RWPE2 (cell line): ENCODE results near the gene FAM131A.

Experiments
- ATAC-seq: fragments of 200-7000 bp; cut with Tn5 transposase; 3 replicates; pipeline ENCODE4 v1.9.1; 2021; ENCODE audit warnings: low read depth
- DNase-seq: peaks from one replicate; pipeline ENCODE4 v3.0.0-alpha.2; 2020; ENCODE audit warnings: low spot score
- H3K27ac ChIP-seq: fragments of 450-650 bp; 2 replicates; pipeline ENCODE4 v1.5.1; 2017; ENCODE audit warnings: mild to moderate bottlenecking; ENCODE audit not compliant: poor library complexity, severe bottlenecking
- H3K27me3 ChIP-seq: fragments of 250-450 bp; sonication (Bioruptor Pico); 2 replicates; pipeline ENCODE4 v1.5.1; 2021; ENCODE audit warnings: mild to moderate bottlenecking, moderate library complexity; ENCODE audit not compliant: insufficient read depth, poor library complexity, severe bottlenecking
- H3K36me3 ChIP-seq: fragments of 250-450 bp; sonication (Bioruptor Pico); 2 replicates; pipeline ENCODE4 v1.5.1; 2020; ENCODE audit warnings: low read depth, mild to moderate bottlenecking, moderate library complexity
- H3K4me1 ChIP-seq: fragments of 250-450 bp; sonication (Bioruptor Pico); 2 replicates; pipeline ENCODE4 v1.5.1; 2021; ENCODE audit warnings: mild to moderate bottlenecking, moderate library complexity; ENCODE audit not compliant: insufficient read depth, poor library complexity, severe bottlenecking
- H3K4me3 ChIP-seq: fragments of 250-450 bp; sonication (Bioruptor Pico); 2 replicates; pipeline ENCODE4 v1.5.1; 2021; ENCODE audit warnings: mild to moderate bottlenecking, moderate library complexity; ENCODE audit not compliant: severe bottlenecking
- H3K9me3 ChIP-seq: fragments of 250-450 bp; sonication (Bioruptor Pico); 2 replicates; pipeline ENCODE4 v1.5.1; 2021; ENCODE audit warnings: mild to moderate bottlenecking, moderate library complexity; ENCODE audit not compliant: severe bottlenecking
- TF ChIP-seq, protein P1 (sequence below): fragments of 450-650 bp; IDR thresholded peaks from one replicate; pipeline ENCODE4 v1.5.1; 2017; ENCODE audit warnings: mild to moderate bottlenecking, moderate library complexity; ENCODE audit not compliant: poor library complexity, severe bottlenecking

The FAM131A gene

GRCh38 chr3:184337399-184337714, at the start of gene FAM131A:
Gene FAM131A (plus strand): TSS chr3:184337600. CDS start chr3:184337631, 31 bp downstream.
- Histone ChIP-seq H3K27ac (peak within 1 kb of the TSS; percentile 98), H3K4me1 (peaks cover 36% of the 10 kb centered on the region), H3K9me3 (no peaks in the 10 kb centered on the region), H3K27me3 (no peaks in the 10 kb centered on the region), H3K4me3 (peak within 1 kb of the TSS; percentile 56), H3K36me3 (peaks cover 43% of the 10 kb centered on the region)
- TF ChIP-seq, protein P1, sequence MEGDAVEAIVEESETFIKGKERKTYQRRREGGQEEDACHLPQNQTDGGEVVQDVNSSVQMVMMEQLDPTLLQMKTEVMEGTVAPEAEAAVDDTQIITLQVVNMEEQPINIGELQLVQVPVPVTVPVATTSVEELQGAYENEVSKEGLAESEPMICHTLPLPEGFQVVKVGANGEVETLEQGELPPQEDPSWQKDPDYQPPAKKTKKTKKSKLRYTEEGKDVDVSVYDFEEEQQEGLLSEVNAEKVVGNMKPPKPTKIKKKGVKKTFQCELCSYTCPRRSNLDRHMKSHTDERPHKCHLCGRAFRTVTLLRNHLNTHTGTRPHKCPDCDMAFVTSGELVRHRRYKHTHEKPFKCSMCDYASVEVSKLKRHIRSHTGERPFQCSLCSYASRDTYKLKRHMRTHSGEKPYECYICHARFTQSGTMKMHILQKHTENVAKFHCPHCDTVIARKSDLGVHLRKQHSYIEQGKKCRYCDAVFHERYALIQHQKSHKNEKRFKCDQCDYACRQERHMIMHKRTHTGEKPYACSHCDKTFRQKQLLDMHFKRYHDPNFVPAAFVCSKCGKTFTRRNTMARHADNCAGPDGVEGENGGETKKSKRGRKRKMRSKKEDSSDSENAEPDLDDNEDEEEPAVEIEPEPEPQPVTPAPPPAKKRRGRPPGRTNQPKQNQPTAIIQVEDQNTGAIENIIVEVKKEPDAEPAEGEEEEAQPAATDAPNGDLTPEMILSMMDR = no peak
- no peak for DNase-seq
- no peak for ATAC-seq

GRCh38 chr3:184289426-184289938, 47.9 kb upstream of the FAM131A start:
- Histone ChIP-seq H3K36me3 (no peaks in the 10 kb centered on the region), H3K4me3 (no peak overlapping the region), H3K9me3 (no peaks in the 10 kb centered on the region), H3K27me3 (no peaks in the 10 kb centered on the region), H3K27ac (no peak overlapping the region), H3K4me1 (no peaks in the 10 kb centered on the region)
- DNase-seq (no peak), ATAC-seq (peak; percentile 73)
- TF ChIP-seq, protein P1 = peak; percentile 83

- no peak overlapping the region for H3K4me3 ChIP-seq
- no peak overlapping the region for H3K27ac ChIP-seq
- no peaks in the 10 kb centered on the region for H3K36me3 ChIP-seq
- TF ChIP-seq, protein P1 = no peak
- H3K4me1 ChIP-seq = no peaks in the 10 kb centered on the region
- H3K27me3 ChIP-seq = no peaks in the 10 kb centered on the region
- no peak for ATAC-seq
- DNase-seq = no peak
- no peaks in the 10 kb centered on the region for H3K9me3 ChIP-seq
Observed at GRCh38 chr3:184290331-184290730, 47.1 kb upstream of the FAM131A start.

DNA sequence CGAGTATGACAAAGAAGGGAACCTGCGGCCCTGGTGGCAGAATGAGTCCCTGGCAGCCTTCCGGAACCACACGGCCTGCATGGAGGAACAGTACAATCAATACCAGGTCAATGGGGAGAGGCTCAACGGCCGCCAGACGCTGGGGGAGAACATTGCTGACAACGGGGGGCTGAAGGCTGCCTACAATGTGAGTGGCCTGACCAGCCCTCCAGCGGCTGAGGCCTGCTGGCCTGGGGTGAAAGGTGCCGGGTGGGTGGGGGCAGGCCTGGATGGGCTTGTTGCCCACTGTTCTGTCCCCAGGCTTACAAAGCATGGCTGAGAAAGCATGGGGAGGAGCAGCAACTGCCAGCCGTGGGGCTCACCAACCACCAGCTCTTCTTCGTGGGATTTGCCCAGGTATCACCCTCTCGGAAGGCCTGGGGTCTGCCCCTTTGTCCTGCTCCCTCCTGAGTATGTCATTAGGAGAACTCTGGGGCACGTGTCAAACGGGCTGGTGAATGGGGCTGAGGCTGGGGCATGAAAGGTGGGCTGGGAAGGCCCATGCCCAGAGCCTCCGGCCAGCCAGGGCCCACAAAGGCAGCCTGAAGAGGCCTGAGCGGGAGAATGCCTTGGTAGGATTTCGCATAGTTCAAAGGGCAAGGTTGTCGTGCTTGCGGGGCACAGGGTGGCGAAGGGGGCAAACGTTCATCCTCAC, 46.2 kb upstream of the FAM131A start:
- Histone ChIP-seq H3K36me3 (no peaks in the 10 kb centered on the region), H3K27me3 (no peaks in the 10 kb centered on the region), H3K9me3 (no peaks in the 10 kb centered on the region), H3K4me1 (no peaks in the 10 kb centered on the region), H3K4me3 (no peak overlapping the region), H3K27ac (no peak overlapping the region)
- TF ChIP-seq, protein P1 = no peak
- DNase-seq (no peak), ATAC-seq (no peak)

DNA sequence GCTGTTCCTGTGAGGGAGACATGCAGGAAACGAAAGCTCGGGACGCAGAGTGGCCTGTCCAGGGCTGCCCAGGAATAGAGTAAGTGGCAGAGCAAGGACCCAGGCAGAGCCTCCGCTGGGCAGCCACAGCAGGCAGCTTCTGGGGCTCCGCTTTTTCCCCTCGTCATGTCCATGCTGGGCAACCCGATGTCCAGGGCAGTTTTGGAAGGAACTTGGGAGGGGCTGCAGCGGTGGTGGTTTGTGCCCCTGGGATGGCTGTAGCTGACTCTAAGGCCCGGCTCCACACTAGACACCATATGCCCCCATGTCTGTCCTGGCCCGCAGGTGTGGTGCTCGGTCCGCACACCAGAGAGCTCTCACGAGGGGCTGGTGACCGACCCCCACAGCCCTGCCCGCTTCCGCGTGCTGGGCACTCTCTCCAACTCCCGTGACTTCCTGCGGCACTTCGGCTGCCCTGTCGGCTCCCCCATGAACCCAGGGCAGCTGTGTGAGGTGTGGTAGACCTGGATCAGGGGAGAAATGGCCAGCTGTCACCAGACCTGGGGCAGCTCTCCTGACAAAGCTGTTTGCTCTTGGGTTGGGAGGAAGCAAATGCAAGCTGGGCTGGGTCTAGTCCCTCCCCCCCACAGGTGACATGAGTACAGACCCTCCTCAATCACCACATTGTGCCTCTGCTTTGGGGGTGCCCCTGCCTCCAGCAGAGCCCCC, 45.5 kb upstream of the FAM131A start:
- Histone ChIP-seq H3K4me1 (no peaks in the 10 kb centered on the region), H3K27ac (no peak overlapping the region), H3K4me3 (no peak overlapping the region), H3K9me3 (no peaks in the 10 kb centered on the region), H3K36me3 (no peaks in the 10 kb centered on the region), H3K27me3 (no peaks in the 10 kb centered on the region)
- DNase-seq (no peak), ATAC-seq (no peak)
- TF ChIP-seq, protein P1 = no peak
